Thoracic aorta endothelial cell (primary cell): ENCODE measurements around the gene SPATA6. TPM values are rescaled to one million over a fixed set of nuclear protein-coding genes. Genes with fewer than 3 reads are reported as not detected.

ENCODE experiments used
- small RNA-seq: library from RNA; depleted of rRNA; stranded (forward); fragments of <200 nt; gene quantifications from one replicate; pipeline ENCODE3, GENCODE V24; 2012
- total RNA-seq: library from RNA; depleted of rRNA; stranded (reverse); fragments of >200 nt; gene quantifications from 2 replicates; pipeline ENCODE4 v1.2.3, GENCODE V29; 2012

The SPATA6 gene
- 2.7 and 6.2 TPM in 2 replicates for total RNA-seq

DNA sequence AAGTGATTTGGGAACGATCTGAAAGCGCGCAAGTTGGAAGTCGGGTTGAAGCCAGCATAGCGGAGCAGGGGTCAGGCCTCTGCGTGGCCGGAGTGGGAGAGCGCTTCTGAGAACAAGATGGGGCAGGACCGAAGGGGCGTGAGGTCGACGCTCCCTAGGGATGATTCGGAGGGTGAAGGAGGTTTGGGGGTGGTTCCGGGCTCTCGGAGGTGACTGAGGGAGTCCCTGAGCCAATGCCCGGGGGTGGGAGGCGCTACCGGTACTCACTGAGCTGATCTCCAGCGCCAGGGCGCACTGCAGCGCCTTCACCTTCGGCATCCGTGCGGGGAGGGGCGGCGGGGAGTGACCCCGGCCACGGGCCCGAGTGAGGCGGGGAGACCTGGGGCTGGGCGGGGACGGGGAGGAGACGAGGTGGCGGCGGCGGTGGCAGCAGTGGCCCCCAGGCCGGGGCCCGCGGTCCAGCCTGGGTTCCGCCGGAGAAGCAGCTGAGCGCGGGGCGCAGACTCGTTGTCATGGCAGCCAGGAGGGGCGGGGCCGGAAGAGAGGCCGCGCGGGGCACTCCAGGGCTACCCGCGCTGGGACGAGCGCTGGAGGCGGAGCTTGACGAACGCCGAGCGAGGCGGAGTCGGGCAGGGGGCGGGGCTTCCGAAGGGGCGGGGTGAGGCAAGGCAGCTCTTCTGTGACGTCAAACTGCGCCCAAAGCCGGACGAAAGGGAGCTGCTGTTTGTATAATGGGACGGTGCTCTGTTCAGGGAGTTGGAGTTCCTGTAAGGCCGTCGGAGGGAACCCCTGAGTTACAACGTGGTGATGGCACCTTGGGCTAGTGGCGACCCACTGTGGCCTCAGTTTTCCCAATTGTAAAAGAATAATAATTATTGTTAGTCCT, at the start of gene SPATA6:
Gene SPATA6 (minus strand): TSS at position 514 of the 886 bp plus-strand sequence. CDS start 196 bp downstream, at position 318.

Small RNA genes lying within 50 kb of the gene (small RNA-seq; reads per million reads assigned to genes)
- gene RNU4-61P (not detected), gene RNU6-723P (not detected)

Other genes starting within 250 kb of the SPATA6 start
- gene SLC5A9, start 249.5 kb downstream of the SPATA6 start, total RNA-seq, result not detected in 2 replicates